HepG2 (cell line): ENCODE data around the gene TXNRD2. TPM values are rescaled to one million over a fixed set of nuclear protein-coding genes. Genes with fewer than 3 reads are reported as not detected.

Source experiments
- ATAC-seq: fragments of 200-7000 bp; cut with Tn5 transposase; 3 replicates; pipeline ENCODE4 v1.9.1; 2020; ENCODE audit warnings: mild to moderate bottlenecking, moderate library complexity
- BruUV-seq: library from RNA; stranded (reverse); fragments of 400-500 nt; replicated peaks from 2 replicates; lab custom pipeline; 2021; lab: Mats Ljungman, UMichigan
- CTCF ChIA-PET: fragments of 300-600 bp; formaldehyde crosslinking; extraction: SDS; loops from one replicate; lab custom pipeline; 2021; ENCODE audit warnings: low total read pairs, inconsistent platforms, low intra/inter-chr PET ratio; lab: Yijun Ruan, JAX
- POLR2A ChIA-PET: fragments of 350-600 bp; sonication (Branson Sonifier 250); formaldehyde crosslinking; loops from one replicate; lab custom pipeline; 2020; ENCODE audit warnings: antibody characterized with exemption, inconsistent platforms; lab: Yijun Ruan, JAX
- DNase-seq: peaks from one replicate; pipeline ENCODE4 v3.0.0-alpha.2; 2015; ENCODE audit warnings: low spot score
- FAIRE-seq: peaks from 3 replicates; lab custom pipeline; 2011; peaks lifted over from hg19 to GRCh38; lab: Jason Lieb, UNC
- H2AFZ ChIP-seq: one replicate; pipeline ENCODE4 v1.6.1; 2011; ENCODE audit warnings: low read length, inconsistent platforms
- H3K27ac ChIP-seq: fragments of 300-600 bp; 3 replicates; pipeline ENCODE4 v1.8.0; 2011; ENCODE audit warnings: mixed run types, mild to moderate bottlenecking, mixed read lengths, low read length, inconsistent platforms; ENCODE audit not compliant: insufficient read depth; ENCODE audit errors: extremely low read length
- H3K27me3 ChIP-seq, 2 experiments: fragments of 200-600 bp in 1 of 2; 2 replicates in 1 of 2; 3 replicates in 1 of 2; pipeline versions ENCODE4 v1.6.0 to v1.8.0; 2011; ENCODE audit warnings: low read length in 2 of 2, mild to moderate bottlenecking in 2 of 2, moderate library complexity in 2 of 2, inconsistent platforms in 1 of 2; ENCODE audit not compliant: insufficient read depth in 2 of 2, control insufficient read depth in 1 of 2
- H3K36me3 ChIP-seq, 2 experiments: fragments of 200-600 bp in 1 of 2; replicated peaks in 1 of 2; 2 replicates in 1 of 2; 3 replicates in 1 of 2; pipeline versions ENCODE4 v1.5.1 to v1.8.0; 2011; ENCODE audit warnings: low read length in 2 of 2, inconsistent platforms in 1 of 2; ENCODE audit not compliant: insufficient read depth in 2 of 2, control insufficient read depth in 1 of 2
- H3K4me1 ChIP-seq: 2 replicates; pipeline ENCODE4 v1.5.1; 2012; ENCODE audit warnings: low read length, inconsistent platforms; ENCODE audit not compliant: insufficient read depth
- H3K4me2 ChIP-seq: 2 replicates; pipeline ENCODE4 v1.6.0; 2011; ENCODE audit warnings: low read depth, low read length, inconsistent platforms
- H3K4me3 ChIP-seq, 3 experiments: fragments of 200-600 bp in 1 of 3; sonication (generic), shearing (Covaris generic) in 1 of 3; replicated peaks in 1 of 3; 2 replicates each; pipeline ENCODE4 v1.5.1; 2011 to 2016; ENCODE audit warnings: low read length in 3 of 3, inconsistent platforms in 2 of 3, low read depth in 2 of 3, mild to moderate bottlenecking in 2 of 3, control low read depth in 1 of 3, mixed read lengths in 1 of 3; ENCODE audit not compliant: insufficient read depth in 1 of 3
- H3K79me2 ChIP-seq: one replicate; pipeline ENCODE4 v1.6.1; 2011; ENCODE audit warnings: low read length, inconsistent platforms; ENCODE audit not compliant: insufficient read depth
- H3K9ac ChIP-seq: 2 replicates; pipeline ENCODE4 v1.6.0; 2011; ENCODE audit warnings: mild to moderate bottlenecking, low read depth, low read length, inconsistent platforms; ENCODE audit not compliant: insufficient read depth
- H3K9me3 ChIP-seq: 2 replicates; pipeline ENCODE4 v1.5.1; 2012; ENCODE audit warnings: mild to moderate bottlenecking, low read length
- H4K20me1 ChIP-seq: 2 replicates; pipeline ENCODE4 v1.6.0; 2011; ENCODE audit warnings: inconsistent platforms, mild to moderate bottlenecking, low read length, moderate library complexity; ENCODE audit not compliant: insufficient read depth
- FOSL2 ChIP-seq: sonication (generic); formaldehyde crosslinking; IDR thresholded peaks from 2 replicates; pipeline ENCODE4 v1.4.0; 2020; ENCODE audit warnings: missing genetic modification reagents
- FOXJ3 ChIP-seq: sonication (generic); formaldehyde crosslinking; IDR thresholded peaks from 2 replicates; pipeline ENCODE4 v1.4.0; 2020; ENCODE audit warnings: missing genetic modification reagents, mild to moderate bottlenecking, borderline replicate concordance
- NKX3-1 ChIP-seq: sonication (generic); formaldehyde crosslinking; IDR thresholded peaks from 2 replicates; pipeline ENCODE4 v1.5.0; 2020; ENCODE audit warnings: missing genetic modification reagents
- RARA ChIP-seq: IDR thresholded peaks from 2 replicates; pipeline ENCODE4 v1.6.1; 2016; ENCODE audit warnings: missing genetic modification reagents, missing compliant biosample characterization
- SALL2 ChIP-seq: sonication (generic); formaldehyde crosslinking; IDR thresholded peaks from 2 replicates; pipeline ENCODE4 v1.8.1; 2023; ENCODE audit warnings: mild to moderate bottlenecking, missing genetic modification reagents, inconsistent platforms
- YY1 ChIP-seq: IDR thresholded peaks from 2 replicates; pipeline ENCODE4 v1.6.1; 2011; ENCODE audit warnings: low read length, low read depth, moderate library complexity, mild to moderate bottlenecking; ENCODE audit not compliant: insufficient read depth, insufficient replicate concordance
- ZNF383 ChIP-seq: sonication (generic); formaldehyde crosslinking; IDR thresholded peaks from 2 replicates; pipeline ENCODE4 v1.4.0; 2020; ENCODE audit warnings: missing genetic modification reagents, mild to moderate bottlenecking, borderline replicate concordance
- WGBS: methylation state at CpG from one replicate; pipeline ENCODE4 v1.1.6; 2017; ENCODE audit warnings: low lambda C conversion rate; 5-methylcytosine and 5-hydroxymethylcytosine counted together
- in situ Hi-C: cut with HindIII; loops from 2 replicates; pipeline ENCODE4 v1.10.0; 2017; ENCODE audit warnings: low pct_unique_long_range_greater_than_20kb; ENCODE audit not compliant: extremely low pct_ligation_motif_present
- intact Hi-C: fragments of 100-400 bp; cut with micrococcal nuclease; formaldehyde crosslinking; loops from one replicate; pipeline ENCODE4 v1.10.0; 2022; ENCODE audit not compliant: unreplicated experiment
- polyA plus RNA-seq, 8 experiments: library from polyadenylated mRNA; depleted of rRNA in 3 of 8; stranded (reverse) in 7 of 8; unstranded in 1 of 8; fragments of >200 nt; fragmentation: Illumina TruSeq in 4 of 8; extraction: Trizol in 4 of 8; gene quantifications; 2 replicates each; pipeline versions ENCODE4 v1.2.1 to v1.2.3, GENCODE V29; 2011 to 2016; ENCODE audit warnings: low read depth in 4 of 8, missing spikeins in 1 of 8, mixed read lengths in 1 of 8; ENCODE audit not compliant: insufficient read depth in 1 of 8
- total RNA-seq, 5 experiments: library from RNA; depleted of rRNA; stranded (reverse); fragments of >200 nt; fragmentation: Illumina TruSeq; extraction: Trizol; gene quantifications; 2 replicates each; pipeline ENCODE4 v1.2.3, GENCODE V29; 2016; ENCODE audit warnings: low read depth in 1 of 5
- TF ChIP-seq, protein P1 (sequence below): sonication (generic); formaldehyde crosslinking; IDR thresholded peaks from 2 replicates; pipeline ENCODE4 v1.5.1; 2020; ENCODE audit warnings: missing genetic modification reagents, mild to moderate bottlenecking, borderline replicate concordance
- TF ChIP-seq, protein P2 (sequence below): sonication (generic); formaldehyde crosslinking; IDR thresholded peaks from 2 replicates; pipeline ENCODE4 v1.5.0; 2020; ENCODE audit warnings: missing genetic modification reagents
- TF ChIP-seq, protein P3 (sequence below): sonication (generic); formaldehyde crosslinking; IDR thresholded peaks from 2 replicates; pipeline ENCODE4 v1.5.1; 2020; ENCODE audit warnings: missing genetic modification reagents, mild to moderate bottlenecking, borderline replicate concordance
- TF ChIP-seq, protein P4 (sequence below): sonication (generic); formaldehyde crosslinking; conservative IDR thresholded peaks from 2 replicates; pipeline ENCODE4 v1.4.0; 2020; ENCODE audit warnings: mild to moderate bottlenecking, missing genetic modification reagents, moderate library complexity

The TXNRD2 gene
- total and polyA plus RNA-seq, 2 of the 13 experiments (the other 11 are each of a cell fraction or from before 2014, with no cell fraction given): 17.5 to 18.6 TPM

DNA sequence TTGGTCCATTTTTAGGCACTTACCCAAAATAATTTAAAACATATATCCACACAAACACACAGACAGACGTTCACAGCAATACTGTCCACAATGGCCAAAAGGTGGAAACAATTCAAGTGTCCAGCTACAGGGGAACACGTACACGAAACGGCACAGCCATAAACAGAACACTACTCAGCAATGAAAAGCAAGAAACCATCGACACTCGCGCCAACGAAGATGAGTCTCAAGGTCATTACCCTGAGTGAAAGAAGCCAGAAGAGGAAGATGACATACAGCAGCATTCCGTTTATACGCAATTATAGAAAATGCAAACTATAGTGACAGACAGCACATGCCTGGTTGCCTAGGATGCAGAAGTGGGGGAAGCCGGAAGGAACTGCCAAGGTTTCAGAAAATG is 13.4 kb downstream of the TXNRD2 start:
- in situ Hi-C loops: no loop called here
- WGBS: 95% methylated on average over 11 of the region's 11 CpGs
- H3K4me1 ChIP-seq: no peaks in the 10 kb centered on the region; the same call in 1 of the 2 replicates
- no peak overlapping the region for H2AFZ ChIP-seq
- no peak for DNase-seq
- no TSS peak for BruUV-seq
- H3K9ac ChIP-seq: no peak overlapping the region
- POLR2A ChIA-PET: no interaction called here
- no peak overlapping the region for H3K27ac ChIP-seq
- FAIRE-seq: no peak
- intact Hi-C loops: no loop called here
- CTCF ChIA-PET: no interaction called here
- H3K79me2 ChIP-seq: no peaks in the 10 kb centered on the region
- no peak for ATAC-seq
- no peak overlapping the region for H3K4me3 ChIP-seq
- no peaks in the 10 kb centered on the region for H3K9me3 ChIP-seq
- no peaks in the 10 kb centered on the region for H3K27me3 ChIP-seq
- no peak for TF ChIP-seq ZNF383 (CRISPR knock-in tag)
- no peak for TF ChIP-seq SALL2
- 0 out of 5 replicates have a peak, but pooled peaks cover 0 to 5% of the 10 kb centered on the region in 2 experiments for H3K36me3 ChIP-seq
- no peaks in the 10 kb centered on the region for H4K20me1 ChIP-seq
- no peak overlapping the region for H3K4me2 ChIP-seq

DNA sequence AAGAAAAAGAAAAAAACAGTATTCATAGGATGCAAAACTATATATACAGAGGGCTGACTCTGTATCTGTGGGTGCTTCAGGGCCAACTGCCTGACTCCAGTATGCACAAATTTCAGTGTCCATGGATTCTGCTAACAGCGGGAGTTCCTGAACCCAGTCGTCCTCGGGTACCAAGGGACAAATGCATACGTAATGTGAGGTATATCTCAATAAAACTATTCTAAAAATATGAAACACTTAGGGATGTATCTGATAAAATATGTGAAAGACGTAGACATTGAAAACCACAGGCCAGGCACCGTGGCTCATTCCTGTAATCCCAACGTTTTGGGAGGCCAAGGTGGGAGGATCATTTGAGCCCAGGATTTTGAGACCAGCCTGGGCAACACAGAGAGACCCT is 13.9 kb downstream of the TXNRD2 start:
- Histone ChIP-seq H4K20me1 (no peaks in the 10 kb centered on the region), H3K79me2 (no peaks in the 10 kb centered on the region), H3K27me3 (no peaks in the 10 kb centered on the region), H3K36me3 (0 out of 5 replicates have a peak, but pooled peaks cover 0 to 6% of the 10 kb centered on the region in 2 experiments), H2AFZ (no peak overlapping the region), H3K27ac (no peak overlapping the region), H3K4me3 (no peak overlapping the region), H3K9ac (no peak overlapping the region), H3K9me3 (no peaks in the 10 kb centered on the region), H3K4me1 (no peaks in the 10 kb centered on the region; the same call in 1 of the 2 replicates), H3K4me2 (no peak overlapping the region)
- no peak for ATAC-seq
- in situ Hi-C loops: no loop called here
- BruUV-seq: no TSS peak
- DNase-seq: no peak
- 96% methylated on average over 7 of the region's 7 CpGs for WGBS
- ChIA-PET POLR2A (no interaction called here), CTCF (no interaction called here)
- FAIRE-seq: no peak
- intact Hi-C loops: no loop called here
- no peak for TF ChIP-seq NKX3-1 (CRISPR knock-in tag)
- TF ChIP-seq ZNF383 (CRISPR knock-in tag): no peak
- TF ChIP-seq YY1: no peak
- no peak for TF ChIP-seq RARA (CRISPR knock-in tag)
- TF ChIP-seq, protein P1, sequence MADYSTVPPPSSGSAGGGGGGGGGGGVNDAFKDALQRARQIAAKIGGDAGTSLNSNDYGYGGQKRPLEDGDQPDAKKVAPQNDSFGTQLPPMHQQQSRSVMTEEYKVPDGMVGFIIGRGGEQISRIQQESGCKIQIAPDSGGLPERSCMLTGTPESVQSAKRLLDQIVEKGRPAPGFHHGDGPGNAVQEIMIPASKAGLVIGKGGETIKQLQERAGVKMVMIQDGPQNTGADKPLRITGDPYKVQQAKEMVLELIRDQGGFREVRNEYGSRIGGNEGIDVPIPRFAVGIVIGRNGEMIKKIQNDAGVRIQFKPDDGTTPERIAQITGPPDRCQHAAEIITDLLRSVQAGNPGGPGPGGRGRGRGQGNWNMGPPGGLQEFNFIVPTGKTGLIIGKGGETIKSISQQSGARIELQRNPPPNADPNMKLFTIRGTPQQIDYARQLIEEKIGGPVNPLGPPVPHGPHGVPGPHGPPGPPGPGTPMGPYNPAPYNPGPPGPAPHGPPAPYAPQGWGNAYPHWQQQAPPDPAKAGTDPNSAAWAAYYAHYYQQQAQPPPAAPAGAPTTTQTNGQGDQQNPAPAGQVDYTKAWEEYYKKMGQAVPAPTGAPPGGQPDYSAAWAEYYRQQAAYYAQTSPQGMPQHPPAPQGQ (CRISPR knock-in tag): no peak
- no peak for TF ChIP-seq FOXJ3 (CRISPR knock-in tag)
- TF ChIP-seq, protein P2, sequence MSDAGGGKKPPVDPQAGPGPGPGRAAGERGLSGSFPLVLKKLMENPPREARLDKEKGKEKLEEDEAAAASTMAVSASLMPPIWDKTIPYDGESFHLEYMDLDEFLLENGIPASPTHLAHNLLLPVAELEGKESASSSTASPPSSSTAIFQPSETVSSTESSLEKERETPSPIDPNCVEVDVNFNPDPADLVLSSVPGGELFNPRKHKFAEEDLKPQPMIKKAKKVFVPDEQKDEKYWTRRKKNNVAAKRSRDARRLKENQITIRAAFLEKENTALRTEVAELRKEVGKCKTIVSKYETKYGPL: no peak
- TF ChIP-seq, protein P3, sequence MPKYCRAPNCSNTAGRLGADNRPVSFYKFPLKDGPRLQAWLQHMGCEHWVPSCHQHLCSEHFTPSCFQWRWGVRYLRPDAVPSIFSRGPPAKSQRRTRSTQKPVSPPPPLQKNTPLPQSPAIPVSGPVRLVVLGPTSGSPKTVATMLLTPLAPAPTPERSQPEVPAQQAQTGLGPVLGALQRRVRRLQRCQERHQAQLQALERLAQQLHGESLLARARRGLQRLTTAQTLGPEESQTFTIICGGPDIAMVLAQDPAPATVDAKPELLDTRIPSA (CRISPR knock-in tag): no peak
- TF ChIP-seq FOSL2 (CRISPR knock-in tag): no peak
- TF ChIP-seq, protein P4, sequence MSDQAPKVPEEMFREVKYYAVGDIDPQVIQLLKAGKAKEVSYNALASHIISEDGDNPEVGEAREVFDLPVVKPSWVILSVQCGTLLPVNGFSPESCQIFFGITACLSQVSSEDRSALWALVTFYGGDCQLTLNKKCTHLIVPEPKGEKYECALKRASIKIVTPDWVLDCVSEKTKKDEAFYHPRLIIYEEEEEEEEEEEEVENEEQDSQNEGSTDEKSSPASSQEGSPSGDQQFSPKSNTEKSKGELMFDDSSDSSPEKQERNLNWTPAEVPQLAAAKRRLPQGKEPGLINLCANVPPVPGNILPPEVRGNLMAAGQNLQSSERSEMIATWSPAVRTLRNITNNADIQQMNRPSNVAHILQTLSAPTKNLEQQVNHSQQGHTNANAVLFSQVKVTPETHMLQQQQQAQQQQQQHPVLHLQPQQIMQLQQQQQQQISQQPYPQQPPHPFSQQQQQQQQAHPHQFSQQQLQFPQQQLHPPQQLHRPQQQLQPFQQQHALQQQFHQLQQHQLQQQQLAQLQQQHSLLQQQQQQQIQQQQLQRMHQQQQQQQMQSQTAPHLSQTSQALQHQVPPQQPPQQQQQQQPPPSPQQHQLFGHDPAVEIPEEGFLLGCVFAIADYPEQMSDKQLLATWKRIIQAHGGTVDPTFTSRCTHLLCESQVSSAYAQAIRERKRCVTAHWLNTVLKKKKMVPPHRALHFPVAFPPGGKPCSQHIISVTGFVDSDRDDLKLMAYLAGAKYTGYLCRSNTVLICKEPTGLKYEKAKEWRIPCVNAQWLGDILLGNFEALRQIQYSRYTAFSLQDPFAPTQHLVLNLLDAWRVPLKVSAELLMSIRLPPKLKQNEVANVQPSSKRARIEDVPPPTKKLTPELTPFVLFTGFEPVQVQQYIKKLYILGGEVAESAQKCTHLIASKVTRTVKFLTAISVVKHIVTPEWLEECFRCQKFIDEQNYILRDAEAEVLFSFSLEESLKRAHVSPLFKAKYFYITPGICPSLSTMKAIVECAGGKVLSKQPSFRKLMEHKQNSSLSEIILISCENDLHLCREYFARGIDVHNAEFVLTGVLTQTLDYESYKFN (CRISPR knock-in tag): no peak
